HCT116 (cell line): ENCODE data around the gene PPP1R27. TPM values are rescaled to one million over a fixed set of nuclear protein-coding genes. Genes with fewer than 3 reads are reported as not detected.

Experiments used
- ATAC-seq: fragments of 200-7000 bp; cut with Tn5 transposase; 2 replicates; pipeline ENCODE4 v1.9.1; 2020; ENCODE audit warnings: mild to moderate bottlenecking, moderate library complexity
- BruUV-seq: library from RNA; stranded (reverse); fragments of 400-500 nt; replicated peaks from 2 replicates; lab custom pipeline; 2021; lab: Mats Ljungman, UMichigan
- CTCF ChIA-PET: fragments of 300-600 bp; sonication (Branson Sonifier 250); formaldehyde crosslinking; loops from one replicate; lab custom pipeline; 2021; ENCODE audit warnings: antibody characterized with exemption; lab: Charles Lee
- POLR2A ChIA-PET: fragments of 300-600, 350-600 bp; sonication (Branson Sonifier 250); formaldehyde crosslinking; loops from one replicate; lab custom pipeline; 2021; ENCODE audit warnings: antibody characterized with exemption; lab: Charles Lee
- RAD21 ChIA-PET, 2 experiments: fragments of 300-600 bp; sonication (Branson Sonifier 250); formaldehyde crosslinking; loops; one replicate each; lab custom pipeline; 2023; ENCODE audit warnings: low total read pairs in 2 of 2; ENCODE audit not compliant: uncharacterized antibody in 2 of 2, unreplicated experiment in 2 of 2, low non-redundant PET in 1 of 2; lab: Charles Lee
- DNase-seq: peaks from one replicate; pipeline ENCODE4 v3.0.0-alpha.2; 2010; ENCODE audit warnings: low read depth, low spot score
- H2AFZ ChIP-seq: fragments of 200-600 bp; shearing (Covaris generic), sonication (generic); 2 replicates; pipeline ENCODE4 v1.6.1; 2017; ENCODE audit warnings: low read depth, mixed run types, mixed read lengths, antibody characterized with exemption, low read length; ENCODE audit not compliant: poor library complexity, severe bottlenecking
- H3K27ac ChIP-seq: 2 replicates; pipeline ENCODE4 v1.5.1; 2012; ENCODE audit warnings: low read depth, low read length
- H3K27me3 ChIP-seq: fragments of 200-600 bp; sonication (generic); 2 replicates; pipeline ENCODE4 v1.6.1; 2016; ENCODE audit warnings: mixed run types, low read length, mixed read lengths; ENCODE audit not compliant: insufficient read depth
- H3K36me3 ChIP-seq, 2 experiments: fragments of 200-500 bp in 1 of 2; fragments of 200-600 bp in 1 of 2; sonication (Bioruptor generic) in 1 of 2; sonication (generic) in 1 of 2; 2 replicates each; pipeline versions ENCODE4 v1.5.1 to v1.6.1; 2014 to 2016; ENCODE audit warnings: low read length in 2 of 2, inconsistent platforms in 1 of 2, mixed read lengths in 1 of 2, mixed run types in 1 of 2; ENCODE audit not compliant: insufficient read depth in 2 of 2, control insufficient read depth in 1 of 2
- H3K4me1 ChIP-seq, 2 experiments: fragments of 200-600 bp in 1 of 2; sonication (generic) in 1 of 2; 2 replicates each; pipeline versions ENCODE4 v1.5.1 to v1.6.1; 2012 to 2017; ENCODE audit warnings: low read length in 2 of 2, inconsistent platforms in 1 of 2, mild to moderate bottlenecking in 1 of 2, mixed read lengths in 1 of 2, mixed run types in 1 of 2, moderate library complexity in 1 of 2; ENCODE audit not compliant: insufficient read depth in 2 of 2, control insufficient read depth in 1 of 2
- H3K4me2 ChIP-seq: fragments of 200-600 bp; sonication (generic); 2 replicates; pipeline ENCODE4 v1.6.1; 2017; ENCODE audit warnings: mixed run types, low read length, mixed read lengths
- H3K4me3 ChIP-seq, 2 experiments: fragments of 200-600 bp in 1 of 2; sonication (generic) in 1 of 2; replicated peaks in 1 of 2; 2 replicates each; pipeline ENCODE4 v1.5.1; 2011 to 2016; ENCODE audit warnings: low read length in 2 of 2, control low read depth in 1 of 2, low read depth in 1 of 2, mild to moderate bottlenecking in 1 of 2, mixed read lengths in 1 of 2, mixed run types in 1 of 2
- H3K79me2 ChIP-seq: fragments of 200-600 bp; sonication (generic); 2 replicates; pipeline ENCODE4 v1.6.1; 2017; ENCODE audit warnings: mild to moderate bottlenecking, mixed run types, low read length, moderate library complexity, mixed read lengths; ENCODE audit not compliant: insufficient read depth
- H3K9ac ChIP-seq: fragments of 200-600 bp; sonication (generic); 2 replicates; pipeline ENCODE4 v1.6.1; 2016; ENCODE audit warnings: low read length, mixed read lengths
- H3K9me2 ChIP-seq: fragments of 200-600 bp; sonication (generic), shearing (Covaris generic); 2 replicates; pipeline ENCODE4 v1.6.1; 2017; ENCODE audit warnings: mixed run types, mild to moderate bottlenecking, moderate library complexity; ENCODE audit not compliant: insufficient read depth
- H3K9me3 ChIP-seq, 2 experiments: fragments of 200-500 bp in 1 of 2; fragments of 200-600 bp in 1 of 2; sonication (Bioruptor generic) in 1 of 2; sonication (generic) in 1 of 2; 2 replicates each; pipeline ENCODE4 v1.6.1; 2014 to 2017; ENCODE audit warnings: low read length in 2 of 2, mixed read lengths in 2 of 2, inconsistent platforms in 1 of 2, low read depth in 1 of 2, mild to moderate bottlenecking in 1 of 2, mixed run types in 1 of 2, moderate library complexity in 1 of 2; ENCODE audit not compliant: control insufficient read depth in 1 of 2, insufficient read depth in 1 of 2
- H4K20me1 ChIP-seq: fragments of 200-600 bp; sonication (generic), shearing (Covaris generic); 2 replicates; pipeline ENCODE4 v1.6.1; 2017; ENCODE audit warnings: mixed run types, mild to moderate bottlenecking, moderate library complexity; ENCODE audit not compliant: insufficient read depth
- CBX3 ChIP-seq: IDR thresholded peaks from 2 replicates; pipeline ENCODE4 v1.6.1; 2012; ENCODE audit warnings: low read depth
- CEBPB ChIP-seq: IDR thresholded peaks from 2 replicates; pipeline ENCODE4 v1.6.1; 2012; ENCODE audit warnings: low read depth
- EGR1 ChIP-seq: IDR thresholded peaks from 2 replicates; pipeline ENCODE4 v1.6.1; 2012; ENCODE audit warnings: low read depth
- EZH2 ChIP-seq: fragments of 200-600 bp; sonication (generic); IDR thresholded peaks from 2 replicates; pipeline ENCODE4 v1.6.1; 2017; ENCODE audit warnings: antibody characterized with exemption, mixed run types
- FOSL1 ChIP-seq: IDR thresholded peaks from 2 replicates; pipeline ENCODE4 v1.6.1; 2012; ENCODE audit warnings: low read depth
- SIN3A ChIP-seq: IDR thresholded peaks from 2 replicates; pipeline ENCODE4 v1.6.1; 2012; ENCODE audit warnings: low read depth
- ZNF274 ChIP-seq: fragments of 200-500 bp; sonication (Bioruptor generic); IDR thresholded peaks from 2 replicates; pipeline ENCODE4 v1.6.1; 2014; ENCODE audit warnings: mild to moderate bottlenecking, low read depth, low read length, inconsistent platforms
- intact Hi-C: fragments of 100-400 bp; cut with micrococcal nuclease; formaldehyde crosslinking; loops from 2 replicates; pipeline ENCODE4 v1.10.0; 2022
- total RNA-seq: library from RNA; stranded (reverse); gene quantifications from one replicate; pipeline ENCODE4 v1.2.1, GENCODE V29; 2021; ENCODE audit not compliant: unreplicated experiment
- TF ChIP-seq, protein P1 (sequence below), 3 experiments: fragments of 200-600 bp in 1 of 3; sonication (generic) in 1 of 3; IDR thresholded peaks in 2 of 3; conservative IDR thresholded peaks in 1 of 3; 2 replicates each; pipeline ENCODE4 v1.5.1; 2012 to 2017; ENCODE audit warnings: low read depth in 2 of 3, low read length in 2 of 3, antibody characterized with exemption in 1 of 3, borderline replicate concordance in 1 of 3, control low read depth in 1 of 3, mild to moderate bottlenecking in 1 of 3, mixed read lengths in 1 of 3, mixed run types in 1 of 3, moderate library complexity in 1 of 3; ENCODE audit not compliant: insufficient read depth in 1 of 3

The PPP1R27 gene
- total RNA-seq, 1 experiment from 2014 or later, result not detected

DNA sequence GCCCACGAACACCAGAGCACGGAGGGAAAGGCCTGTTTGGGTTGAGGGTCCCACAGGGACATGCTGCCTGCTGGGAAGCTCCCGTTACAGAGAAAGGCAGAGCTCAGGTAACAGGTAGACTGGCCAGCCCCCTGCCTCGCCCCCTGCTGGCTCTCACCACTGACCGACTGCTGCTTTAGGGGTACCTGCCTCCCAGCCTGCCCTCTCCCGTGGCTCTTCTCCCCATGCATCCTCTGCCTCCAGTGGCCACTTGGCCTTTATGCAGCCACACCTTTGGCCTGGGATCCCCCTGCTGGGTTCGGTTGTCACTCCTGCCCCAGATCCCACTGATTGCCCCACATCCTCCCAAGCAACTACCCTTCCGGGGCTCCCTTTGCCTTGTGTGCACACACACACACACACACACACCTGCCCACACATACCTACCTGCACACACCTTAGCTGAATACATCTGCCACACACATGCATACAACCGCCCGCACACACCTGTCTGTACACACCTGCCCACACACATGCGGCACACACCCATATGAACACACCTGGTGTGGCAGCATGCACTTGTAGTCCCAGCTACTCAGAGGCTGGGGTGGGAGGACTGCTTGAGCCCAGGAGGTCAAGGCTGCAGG, 8.9 kb downstream of the PPP1R27 start:
- ATAC-seq, result 0 out of 2 replicates have a peak, but pooled peaks have one; percentile 4

DNA sequence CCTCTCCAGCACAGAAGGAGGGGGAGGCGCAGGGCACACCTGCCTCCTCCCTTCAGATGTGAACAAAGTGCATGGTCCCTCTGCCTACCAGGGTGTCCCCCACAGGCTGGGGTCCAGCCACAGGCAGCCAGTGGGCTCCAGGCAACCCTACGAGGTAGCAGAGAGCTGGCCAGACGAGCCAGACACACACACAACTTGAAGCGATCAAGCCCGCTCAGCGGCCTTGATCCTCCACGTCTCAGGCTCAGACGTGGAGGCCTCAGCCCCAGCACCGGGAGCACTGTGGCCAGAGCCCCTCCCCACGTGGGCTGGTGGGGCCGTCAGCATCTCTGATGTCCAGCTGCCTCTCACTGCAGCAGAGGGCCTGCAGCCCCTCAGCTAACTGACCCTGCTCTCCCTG, 10.3 kb downstream of the PPP1R27 start:
- H4K20me1 ChIP-seq, result no peaks in the 10 kb centered on the region
- ChIA-PET RAD21 (no interaction called here), CTCF (no interaction called here), POLR2A (interaction anchor here (1.2 kb wide), 1 partner anchor 8 kb away, joined by 3 read pairs; the partner anchor contains the start of gene MCRIP1)
- no peak overlapping the region; the same call in 1 of the 2 replicates for H3K27ac ChIP-seq
- H3K4me2 ChIP-seq, result no peak overlapping the region
- no peaks in the 10 kb centered on the region for H3K79me2 ChIP-seq
- no peaks in the 10 kb centered on the region for H3K36me3 ChIP-seq
- no peak overlapping the region for H3K4me3 ChIP-seq
- H3K27me3 ChIP-seq, result no peaks in the 10 kb centered on the region
- peaks cover 21 to 24% of the 10 kb centered on the region in 2 experiments for H3K4me1 ChIP-seq
- no peak for ATAC-seq
- intact Hi-C loops, result no loop called here
- TF ChIP-seq EZH2 (no peak), ZNF274 (no peak), CEBPB (no peak), SIN3A (no peak), CBX3 (no peak), FOSL1 (no peak)
- TF ChIP-seq, protein P1, sequence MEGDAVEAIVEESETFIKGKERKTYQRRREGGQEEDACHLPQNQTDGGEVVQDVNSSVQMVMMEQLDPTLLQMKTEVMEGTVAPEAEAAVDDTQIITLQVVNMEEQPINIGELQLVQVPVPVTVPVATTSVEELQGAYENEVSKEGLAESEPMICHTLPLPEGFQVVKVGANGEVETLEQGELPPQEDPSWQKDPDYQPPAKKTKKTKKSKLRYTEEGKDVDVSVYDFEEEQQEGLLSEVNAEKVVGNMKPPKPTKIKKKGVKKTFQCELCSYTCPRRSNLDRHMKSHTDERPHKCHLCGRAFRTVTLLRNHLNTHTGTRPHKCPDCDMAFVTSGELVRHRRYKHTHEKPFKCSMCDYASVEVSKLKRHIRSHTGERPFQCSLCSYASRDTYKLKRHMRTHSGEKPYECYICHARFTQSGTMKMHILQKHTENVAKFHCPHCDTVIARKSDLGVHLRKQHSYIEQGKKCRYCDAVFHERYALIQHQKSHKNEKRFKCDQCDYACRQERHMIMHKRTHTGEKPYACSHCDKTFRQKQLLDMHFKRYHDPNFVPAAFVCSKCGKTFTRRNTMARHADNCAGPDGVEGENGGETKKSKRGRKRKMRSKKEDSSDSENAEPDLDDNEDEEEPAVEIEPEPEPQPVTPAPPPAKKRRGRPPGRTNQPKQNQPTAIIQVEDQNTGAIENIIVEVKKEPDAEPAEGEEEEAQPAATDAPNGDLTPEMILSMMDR (IDR thresholded peaks at IDR 0.05 in 2 of 3, conservative IDR thresholded peaks at IDR 0.05 in 1 of 3; ENCODE audit: borderline replicate concordance in 1 of 3, insufficient read depth in 1 of 3, low read depth in 2 of 3, low read length in 2 of 3), result no peak
- no peak overlapping the region for H3K9ac ChIP-seq
- no peak overlapping the region for H2AFZ ChIP-seq
- no TSS peak for BruUV-seq
- H3K9me2 ChIP-seq, result no peaks in the 10 kb centered on the region
- DNase-seq, result no peak
- H3K9me3 ChIP-seq, result no peaks in the 10 kb centered on the region

More for the DNA sequence above, 8.9 kb downstream of the PPP1R27 start:
- H3K79me2 ChIP-seq, result no peaks in the 10 kb centered on the region
- no peaks in the 10 kb centered on the region for H3K9me2 ChIP-seq
- CTCF ChIA-PET, result interaction anchor here (1.3 kb wide), 1 partner anchor 31 kb away, joined by 3 read pairs; no protein-coding TSS in a partner anchor
- no peaks in the 10 kb centered on the region for H4K20me1 ChIP-seq
- H3K36me3 ChIP-seq, result no peaks in the 10 kb centered on the region
- H3K27ac ChIP-seq, result no peak overlapping the region; the same call in 1 of the 2 replicates
- BruUV-seq, result no TSS peak
- H3K4me1 ChIP-seq, result peaks cover 21 to 24% of the 10 kb centered on the region in 2 experiments
- TF ChIP-seq, protein P1 (IDR thresholded peaks at IDR 0.05 in 2 of 3, conservative IDR thresholded peaks at IDR 0.05 in 1 of 3; ENCODE audit: borderline replicate concordance in 1 of 3, insufficient read depth in 1 of 3, low read depth in 2 of 3, low read length in 2 of 3), result peak in 2 of 3 experiments; percentile 41 to 48; a peak in 4 of 6 replicates
- TF ChIP-seq ZNF274, result no peak
- no peak for TF ChIP-seq FOSL1
- TF ChIP-seq EGR1, result no peak
- no peaks in the 10 kb centered on the region for H3K9me3 ChIP-seq
- H3K27me3 ChIP-seq, result no peaks in the 10 kb centered on the region
- POLR2A ChIA-PET, result interaction anchor here (0.7 kb wide), 1 partner anchor 1371 kb away, joined by 3 read pairs; no protein-coding TSS in a partner anchor
- H3K4me2 ChIP-seq, result no peak overlapping the region
- DNase-seq, result no peak
- RAD21 ChIA-PET, result no interaction called here
- no peak overlapping the region for H3K4me3 ChIP-seq
- H2AFZ ChIP-seq, result no peak overlapping the region
- H3K9ac ChIP-seq, result no peak overlapping the region
- intact Hi-C loops, result no loop called here
